A549 treated with AZD2906 at 1 μM for 4 hours (cell line): ENCODE results near the gene MRPL17. TPM values are rescaled to one million over a fixed set of nuclear protein-coding genes. Genes with fewer than 3 reads are reported as not detected.

Experiments used
- total RNA-seq: library from RNA; stranded (reverse); fragments of 200-300 nt; extraction: Qiagen RNA extraction; gene quantifications from 5 replicates; pipeline ENCODE4 v1.2.3, GENCODE V29; 2022

Gene MRPL17
- 88.3 to 99.9 TPM (median 90.9 TPM) in 5 replicates for total RNA-seq

DNA sequence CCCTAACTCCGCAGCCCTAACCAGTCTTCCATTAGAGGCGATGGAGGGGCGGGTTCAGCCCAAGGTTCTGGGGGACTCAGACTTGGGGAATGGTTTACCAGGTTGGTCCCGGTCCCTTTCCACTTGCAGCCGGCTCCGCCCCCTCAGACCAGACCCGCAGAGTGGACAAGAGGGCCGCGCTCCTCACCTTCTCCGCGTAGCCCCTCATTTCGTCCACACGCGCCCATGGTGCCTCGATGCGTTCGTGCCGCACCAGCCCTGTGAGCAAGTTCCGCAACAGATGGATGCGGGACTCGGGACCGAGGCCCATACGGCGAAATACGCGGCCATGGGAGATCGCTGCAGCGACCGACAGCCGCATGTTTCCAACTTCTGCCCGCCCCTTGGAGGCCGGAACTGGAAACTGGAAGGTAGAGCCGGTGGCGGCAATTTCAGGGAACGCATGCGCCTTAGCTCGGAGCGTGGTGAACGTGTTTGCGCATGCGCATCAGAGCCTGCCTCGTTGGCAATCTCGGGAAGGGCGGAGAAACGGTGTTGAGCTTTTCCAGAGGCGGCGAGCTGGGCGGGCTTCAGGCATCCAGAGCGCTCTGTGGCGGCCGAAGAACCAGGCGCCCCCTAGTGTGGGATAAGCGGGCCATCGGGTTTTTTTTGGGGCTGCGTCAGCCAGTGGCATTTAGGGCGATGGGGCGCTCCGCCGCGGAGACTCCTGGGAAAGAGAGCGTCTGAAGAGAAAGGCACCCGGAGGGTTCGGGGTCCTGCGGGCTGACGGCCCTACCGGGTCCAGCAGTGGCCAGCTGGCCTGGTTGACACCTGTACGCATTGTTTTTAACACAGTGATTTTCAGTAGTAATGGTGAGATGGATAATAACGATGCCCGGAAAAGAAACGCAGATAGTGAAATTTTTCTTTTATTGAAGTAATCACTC, at the start of gene MRPL17:
TSS of gene MRPL17 (minus strand) at position 405 of the 926 bp plus-strand sequence. CDS start at position 361, 44 bp downstream.

DNA sequence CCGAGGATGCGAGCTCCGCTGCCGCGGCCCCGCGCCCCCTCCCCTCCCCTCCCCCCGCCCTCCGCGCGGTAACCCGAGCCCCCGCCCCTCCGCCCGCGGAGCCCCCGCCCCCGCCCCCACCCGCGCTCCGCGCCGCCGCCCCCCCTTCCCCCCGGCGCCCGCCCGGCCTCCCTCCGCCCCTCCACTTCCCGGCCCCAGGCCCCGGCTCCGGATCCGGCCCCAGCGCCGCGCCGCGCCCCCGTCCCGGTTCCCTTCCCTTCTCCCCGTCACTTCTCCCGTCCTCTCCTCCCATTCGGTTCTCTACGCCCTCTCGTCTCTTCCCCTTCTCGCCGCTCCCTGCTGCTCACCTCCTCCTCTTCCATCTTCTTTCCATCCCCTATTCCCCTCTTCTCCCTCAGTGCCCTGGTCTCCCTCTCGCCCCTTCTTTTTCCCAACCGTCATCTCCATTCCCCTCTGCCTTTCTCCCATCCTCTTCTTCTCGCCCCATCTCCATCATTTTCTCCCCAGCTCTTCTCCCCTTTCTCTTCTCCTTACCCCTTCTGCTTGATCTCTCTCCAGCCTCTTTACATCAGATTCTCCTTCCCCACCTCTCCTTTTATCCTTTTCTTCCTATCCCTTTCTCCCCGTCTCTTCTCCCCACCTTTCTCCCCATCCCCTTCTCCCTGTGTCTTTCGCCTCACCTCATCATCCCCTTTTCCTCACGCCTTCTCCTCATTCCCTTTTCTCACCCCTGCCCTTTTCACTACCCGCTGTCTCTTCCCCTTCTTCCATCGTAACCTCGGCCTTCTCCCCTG, 27.2 kb downstream of the MRPL17 start, which contains the start of gene DCHS1:
TSS of gene DCHS1 (minus strand) at position 20 of the 794 bp plus-strand sequence. CDS start 14,196 bp downstream, outside the sequence.

Other genes starting within 250 kb of the MRPL17 start
- 0.41 to 0.71 TPM (median 0.53 TPM) in 5 replicates for gene HPX, start 242.4 kb downstream of the MRPL17 start, total RNA-seq
- 13.7 to 19.7 TPM (median 19.0 TPM) in 5 replicates for gene TRIM3, start 209.4 kb downstream of the MRPL17 start, total RNA-seq
- gene ARFIP2, start 202.0 kb downstream of the MRPL17 start, total RNA-seq = 50.8 to 56.6 TPM (median 53.6 TPM) in 5 replicates
- 30.1 to 34.2 TPM (median 32.9 TPM) in 5 replicates for gene TIMM10B, start 201.8 kb downstream of the MRPL17 start, total RNA-seq
- gene DNHD1, start 186.1 kb downstream of the MRPL17 start, total RNA-seq = 2.2 to 3.0 TPM (median 2.8 TPM) in 5 replicates
- 23.2 to 35.1 TPM (median 30.5 TPM) in 5 replicates for gene RRP8, start 79.7 kb downstream of the MRPL17 start, total RNA-seq
- 111 to 117 TPM (median 114 TPM) in 5 replicates for gene ILK, start 79.6 kb downstream of the MRPL17 start, total RNA-seq
- gene TAF10, start 71.1 kb downstream of the MRPL17 start, total RNA-seq = 171 to 245 TPM (median 223 TPM) in 5 replicates
- 39.1 to 45.9 TPM (median 42.1 TPM) in 5 replicates for gene TPP1, start 63.9 kb downstream of the MRPL17 start, total RNA-seq
- 0.07 to 0.08 TPM (median 0.07 TPM) in 5 replicates for gene DCHS1, start 27.5 kb downstream of the MRPL17 start, total RNA-seq
- gene OR2AG2, start 88.6 kb upstream of the MRPL17 start, total RNA-seq = 0.06 to 0.11 TPM in 2 of 5 replicates, not detected in the others
- not detected in 5 replicates for gene OR2AG1, start 99.7 kb upstream of the MRPL17 start, total RNA-seq
- not detected in 5 replicates for gene OR6A2, start 116.3 kb upstream of the MRPL17 start, total RNA-seq
- gene OR10A5, start 162.3 kb upstream of the MRPL17 start, total RNA-seq = not detected in 5 replicates
- gene OR10A2, start 179.7 kb upstream of the MRPL17 start, total RNA-seq = not detected in 5 replicates
- gene OR10A4, start 193.3 kb upstream of the MRPL17 start, total RNA-seq = not detected in 5 replicates
- gene OR2D2, start 209.2 kb upstream of the MRPL17 start, total RNA-seq = not detected in 5 replicates
- gene OR2D3, start 237.7 kb upstream of the MRPL17 start, total RNA-seq = not detected in 5 replicates
- 0.77 to 1.1 TPM (median 0.86 TPM) in 5 replicates for gene ZNF215, start 243.1 kb upstream of the MRPL17 start, total RNA-seq